CD4-positive, alpha-beta T cell treated with Interleukin-6 at 100 ng/mL for 8 hours (primary cell): ENCODE data around the gene CLEC10A.
"Not testable (repeated sequence)": the region's sequence is repeated elsewhere in the genome, so short reads cannot be mapped to it uniquely, and the experiment has no call there.

Source experiments
- DNase-seq: peaks from one replicate; pipeline ENCODE4 v3.0.0-alpha.2; 2020; ENCODE audit warnings: mixed read lengths, low spot score

The CLEC10A gene

GRCh38 chr17:7108560-7108925, 28.5 kb upstream of the CLEC10A start:
- no peak for DNase-seq

GRCh38 chr17:7107795-7108559, 27.9 kb upstream of the CLEC10A start:
- no peak for DNase-seq

DNA sequence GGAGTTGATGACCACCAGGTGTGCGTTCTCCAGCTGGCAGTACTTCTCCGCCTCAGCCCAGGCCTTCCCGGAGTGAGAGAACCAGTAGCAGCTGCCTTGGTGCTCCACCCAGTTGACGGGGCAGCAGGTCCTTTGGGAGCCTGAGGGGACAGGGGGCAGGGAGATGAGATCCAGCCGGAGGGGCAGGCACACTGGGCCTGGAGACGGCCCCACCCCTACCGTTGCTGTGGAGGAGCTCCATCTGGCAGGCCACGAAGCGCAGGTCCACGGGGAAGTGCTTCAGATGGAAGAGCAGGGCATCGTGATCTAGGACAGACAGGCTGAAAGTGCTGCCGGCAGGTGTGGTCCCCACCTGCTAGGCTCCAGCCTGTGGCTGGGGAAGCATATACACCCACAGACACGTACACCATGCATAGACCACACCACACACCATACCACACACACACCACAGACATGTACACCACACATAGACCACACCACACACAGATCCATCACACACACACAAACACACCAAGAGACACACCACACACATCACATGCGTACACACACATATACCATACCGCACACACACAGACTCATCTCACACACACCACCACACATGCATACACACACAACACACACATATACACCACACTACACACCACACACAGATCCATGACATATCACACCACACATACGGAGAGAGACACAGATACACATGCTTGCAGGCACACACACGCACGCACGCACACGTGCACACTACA, 27.1 kb upstream of the CLEC10A start:
- no peak for DNase-seq

GRCh38 chr17:7102421-7102820, 22.4 kb upstream of the CLEC10A start:
- no peak for DNase-seq

DNA sequence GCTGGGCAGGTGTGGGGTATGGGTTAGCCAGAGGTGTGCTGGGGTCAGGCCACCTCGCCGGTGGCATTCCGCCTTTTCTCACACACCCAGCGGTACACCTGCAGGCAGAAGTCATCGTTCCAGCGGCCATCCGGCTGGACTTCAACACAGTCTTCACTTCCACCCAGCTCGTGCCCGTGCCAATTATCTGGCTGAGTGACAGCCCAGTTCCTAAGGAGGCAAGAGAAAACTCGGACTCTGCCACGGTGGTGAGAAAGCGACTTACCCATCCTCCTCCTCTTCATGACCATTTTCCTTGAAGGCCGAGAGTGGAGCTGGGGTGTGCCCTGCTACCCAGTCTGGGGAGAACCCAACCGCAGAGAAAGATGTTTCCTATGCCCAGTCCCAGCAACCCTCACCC, 21.5 kb upstream of the CLEC10A start:
- no peak for DNase-seq

GRCh38 chr17:7100641-7101379, 20.8 kb upstream of the CLEC10A start:
- not testable (repeated sequence) for DNase-seq

- DNase-seq: no peak
Measured at GRCh38 chr17:7098802-7099459, 18.9 kb upstream of the CLEC10A start.

- DNase-seq: no peak
Measured at GRCh38 chr17:7097940-7098339, 17.9 kb upstream of the CLEC10A start.

- no peak for DNase-seq
Measured at GRCh38 chr17:7095625-7096024, 15.6 kb upstream of the CLEC10A start.

- no peak for DNase-seq
Measured at GRCh38 chr17:7094652-7095019, 14.6 kb upstream of the CLEC10A start.

GRCh38 chr17:7091311-7092005, 11.4 kb upstream of the CLEC10A start:
- DNase-seq: not testable (repeated sequence)

GRCh38 chr17:7089570-7089969, 9.5 kb upstream of the CLEC10A start:
- not testable (repeated sequence) for DNase-seq

- not testable (repeated sequence) for DNase-seq
Measured at GRCh38 chr17:7088442-7088841, 8.4 kb upstream of the CLEC10A start.

DNA sequence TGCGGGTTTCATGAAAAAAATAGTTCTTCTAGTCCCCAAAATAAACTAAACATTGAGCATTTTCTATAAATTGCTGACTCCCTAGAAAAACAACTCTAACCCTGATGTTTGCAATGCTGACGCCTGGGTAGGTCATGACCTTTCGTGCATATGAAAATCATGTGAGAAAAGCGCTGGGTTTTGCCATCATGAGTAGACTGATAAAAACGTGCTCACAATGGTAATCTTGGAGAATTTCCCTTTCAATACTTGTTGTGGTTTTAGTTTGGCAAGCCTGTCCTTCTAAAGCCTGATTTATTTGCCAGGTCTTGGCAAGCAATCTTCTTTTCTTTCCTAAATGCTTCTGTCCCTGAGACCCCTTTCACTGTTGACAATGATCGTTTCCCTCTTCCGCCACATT, 4.0 kb upstream of the CLEC10A start:
- no peak for DNase-seq

DNA sequence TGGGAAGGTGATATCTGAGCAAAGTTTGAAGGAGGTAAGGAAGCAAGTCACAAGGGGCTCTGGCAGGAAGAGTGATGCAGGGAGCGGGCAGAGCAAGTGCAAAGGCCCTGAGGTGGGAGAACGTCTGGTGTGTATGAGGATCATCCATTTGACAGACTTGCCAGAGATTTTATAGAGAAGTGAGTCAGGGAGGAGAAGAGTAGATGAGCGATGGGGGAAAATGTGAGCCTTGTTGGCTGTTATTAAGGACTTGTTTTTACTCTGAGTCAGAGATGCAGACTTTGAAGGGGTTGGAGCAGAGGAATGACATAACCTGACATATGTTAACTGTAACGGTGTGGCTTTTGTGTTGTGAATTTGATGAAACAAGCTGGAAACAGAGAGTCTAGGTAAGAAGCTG, 3.5 kb upstream of the CLEC10A start:
- no peak for DNase-seq

DNA sequence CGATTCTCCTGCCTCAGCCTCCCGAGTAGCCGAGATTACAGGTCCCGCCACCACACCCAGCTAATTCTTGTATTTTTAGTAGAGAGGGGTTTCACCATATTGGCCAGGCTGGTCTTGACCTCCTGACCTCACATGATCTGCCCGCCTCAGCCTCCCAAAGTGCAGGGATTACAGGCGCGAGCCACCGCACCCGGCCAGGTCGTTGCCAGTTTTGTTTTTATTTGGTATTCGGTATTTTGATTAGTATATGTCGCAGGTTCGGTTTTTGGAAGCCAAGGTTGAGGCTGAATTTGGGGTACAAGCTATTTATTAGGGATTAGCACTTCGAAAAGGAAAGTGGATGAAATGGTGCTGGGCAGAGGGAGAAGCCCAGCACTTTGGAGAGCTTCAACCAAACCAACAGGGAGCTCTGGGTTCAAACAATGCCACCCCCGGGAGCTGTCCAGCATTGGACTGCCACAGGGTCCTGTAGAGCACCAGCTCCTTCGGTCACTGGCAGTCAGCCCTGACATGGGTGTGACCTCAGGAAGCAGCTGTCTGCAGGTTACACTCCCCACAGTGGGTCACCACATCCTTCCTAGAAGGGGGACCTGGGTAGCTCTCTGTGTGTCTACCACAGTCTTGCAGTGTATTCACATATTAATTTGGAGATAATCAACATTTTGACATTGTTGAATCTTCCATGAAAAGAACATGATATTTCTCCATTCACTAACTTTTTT, 1.5 kb upstream of the CLEC10A start:
- peak; percentile 36 for DNase-seq

- DNase-seq: no peak
Measured at GRCh38 chr17:7080456-7081041, 498 bp upstream of the CLEC10A start.

DNA sequence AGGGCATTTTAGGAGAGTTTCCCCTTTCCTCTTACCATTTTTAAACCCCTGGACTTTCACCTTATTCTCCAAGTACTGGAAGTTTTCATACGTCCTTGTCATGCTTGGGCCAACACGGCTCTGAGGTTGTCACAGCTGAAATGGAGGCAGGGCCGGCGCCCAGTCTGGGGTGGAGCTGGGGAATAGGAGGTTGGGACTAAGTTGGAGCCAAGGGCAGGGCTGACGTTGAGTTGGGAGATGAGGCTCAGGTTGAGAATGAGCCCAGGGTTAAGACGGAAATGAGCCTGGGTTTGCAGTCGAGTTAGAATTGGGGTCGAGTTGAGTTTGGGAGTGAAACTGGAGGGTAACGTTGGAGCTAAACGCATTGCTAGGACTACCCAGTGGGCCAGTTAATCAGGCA, 1.3 kb downstream of the CLEC10A start:
- DNase-seq: no peak

- DNase-seq: no peak
Measured at GRCh38 chr17:7077911-7078546, 2.0 kb downstream of the CLEC10A start.

- no peak for DNase-seq
Measured at GRCh38 chr17:7074931-7075330, 5.1 kb downstream of the CLEC10A start.
